ENCODE data around the gene SLC6A5.

SLC6A5 gene

DNA sequence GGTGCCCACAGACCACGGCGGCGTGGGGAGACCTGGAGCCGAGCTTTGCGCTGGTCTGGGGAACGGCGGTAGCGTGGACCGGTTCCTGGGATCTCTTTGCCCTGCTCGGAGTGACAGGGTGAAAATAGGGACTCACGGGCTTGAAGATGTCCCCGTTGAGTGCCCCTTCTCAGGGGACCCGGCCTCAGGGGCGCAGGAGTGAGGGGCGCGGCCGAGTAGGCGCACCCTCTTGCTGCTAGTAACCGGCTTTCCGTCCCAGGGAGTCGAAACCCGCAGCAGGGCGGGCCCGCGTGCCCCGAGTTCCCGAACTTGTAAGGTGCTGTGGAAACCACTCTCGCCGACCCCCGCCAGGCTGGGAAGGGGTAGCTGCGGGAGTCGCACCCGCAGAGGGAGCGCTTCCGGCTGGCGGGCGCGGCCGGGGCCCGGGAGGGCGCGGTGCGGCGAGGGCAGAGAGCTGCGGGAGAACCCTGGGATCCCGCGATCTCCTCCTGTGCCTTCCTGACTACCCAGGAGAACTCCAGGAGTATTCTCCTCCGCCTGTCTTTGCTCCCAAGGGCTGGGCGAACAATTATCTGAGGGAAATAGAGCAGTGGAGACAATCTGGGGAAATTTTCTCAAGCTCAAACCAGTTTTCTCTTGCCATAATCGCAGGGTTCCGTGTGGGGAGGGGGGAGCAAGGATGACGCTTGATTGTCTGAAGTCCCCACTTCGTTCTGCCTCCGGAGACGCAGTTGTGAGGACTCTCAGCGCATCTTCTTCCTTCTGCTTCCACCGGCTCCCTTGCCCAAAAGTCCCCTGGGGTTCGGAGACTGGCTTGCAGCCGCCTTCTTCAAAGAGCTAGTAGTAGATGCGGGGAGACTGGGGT, 70.6 kb downstream of the SLC6A5 start:
- ATAC-seq = no peak
- no peak for DNase-seq

DNA sequence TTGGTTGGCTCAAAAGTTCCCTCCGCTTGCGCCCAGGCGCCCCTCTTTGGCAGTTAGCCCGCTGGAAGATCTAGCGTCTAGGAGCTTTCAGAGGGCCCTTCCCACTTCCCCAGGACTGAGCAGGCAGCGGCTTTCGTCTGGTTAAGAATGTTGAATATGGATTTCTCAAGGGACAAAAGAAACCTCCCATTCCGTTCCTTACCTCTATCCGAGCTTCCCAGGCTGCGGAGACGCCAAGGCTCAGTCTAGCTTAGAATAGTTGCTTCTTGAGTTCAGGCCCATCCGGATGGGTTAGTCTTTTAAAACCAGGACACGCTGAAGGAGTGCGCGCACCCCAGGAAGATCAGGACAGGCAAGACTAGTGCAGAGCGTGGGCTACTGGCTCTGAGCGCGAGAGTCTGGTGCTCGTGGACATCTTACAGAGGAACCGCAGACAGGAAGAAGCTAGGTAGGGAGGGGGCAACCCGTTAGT, 71.6 kb downstream of the SLC6A5 start:
- ATAC-seq = no peak
- DNase-seq = no peak

DNA sequence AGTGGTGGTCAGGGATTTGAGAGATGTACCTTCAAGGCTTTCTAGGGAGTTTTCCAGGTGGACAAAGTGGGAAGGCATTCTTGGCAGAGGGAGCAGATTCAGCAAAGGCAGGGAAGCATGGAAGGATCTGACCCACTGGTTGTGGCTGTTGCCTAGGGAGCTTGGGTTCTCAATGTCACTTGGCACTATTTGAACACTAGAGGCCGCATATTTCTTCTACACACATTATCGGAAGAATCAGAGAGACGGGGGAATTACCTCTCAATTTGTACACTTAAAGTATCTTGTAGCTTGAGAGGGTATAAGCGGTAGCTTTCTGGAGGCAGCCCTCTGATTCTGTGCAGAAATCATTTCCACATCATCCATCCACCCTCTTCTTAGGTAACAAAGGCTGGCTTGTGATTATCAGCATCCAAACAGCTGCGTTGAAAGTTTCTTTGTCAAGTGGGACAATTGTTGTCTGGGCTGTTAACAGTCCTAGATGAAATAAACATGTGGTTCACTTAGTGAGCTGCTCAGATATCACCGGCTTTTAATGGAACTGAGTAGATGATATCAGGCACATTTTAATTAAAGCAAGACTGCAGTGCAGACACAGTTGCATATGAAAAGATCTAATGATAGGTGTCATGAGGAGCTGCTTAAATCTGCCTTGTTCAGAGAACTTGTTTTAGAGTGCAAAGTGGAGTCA, 72.6 kb downstream of the SLC6A5 start:
- ATAC-seq (no peak), DNase-seq (no peak)

DNA sequence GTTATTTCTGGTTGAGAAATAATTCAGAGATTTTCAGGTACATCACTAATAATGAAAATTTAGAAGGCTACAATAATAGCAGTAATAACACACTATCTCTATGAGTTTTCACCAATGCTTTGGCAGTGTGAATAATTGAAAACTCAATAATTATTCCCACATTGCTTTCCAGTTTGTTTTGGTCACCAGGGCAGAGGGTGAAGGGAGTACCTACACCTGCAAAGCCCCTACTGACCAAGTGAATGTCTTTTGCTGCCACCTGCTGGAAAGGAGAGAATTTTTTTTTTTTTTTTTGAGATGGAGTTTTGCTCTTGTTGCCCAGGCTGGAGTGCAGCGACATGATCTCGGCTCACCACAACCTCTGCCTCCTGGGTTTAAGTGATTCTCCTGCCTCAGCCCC, 73.2 kb downstream of the SLC6A5 start:
- ATAC-seq (no peak), DNase-seq (no peak)

DNA sequence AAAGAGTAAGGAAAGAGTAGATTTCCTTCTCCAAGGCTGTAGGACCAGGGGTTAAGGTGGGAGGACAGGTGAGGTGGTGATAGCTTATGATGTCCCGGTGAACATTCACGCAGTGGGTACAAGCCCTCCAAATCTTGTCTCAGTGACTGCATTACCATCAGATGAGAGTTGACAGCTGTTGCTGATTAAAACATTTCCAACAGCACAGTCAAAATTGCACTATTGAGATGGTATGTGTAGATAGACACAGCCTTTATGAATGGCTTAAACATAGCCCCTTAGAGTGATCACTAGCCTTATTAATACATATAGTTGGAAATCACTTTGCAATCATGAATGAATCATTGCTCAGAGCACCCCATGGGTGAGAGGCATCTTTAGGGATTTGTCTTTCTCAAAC, 77.2 kb downstream of the SLC6A5 start:
- no peak for ATAC-seq

DNA sequence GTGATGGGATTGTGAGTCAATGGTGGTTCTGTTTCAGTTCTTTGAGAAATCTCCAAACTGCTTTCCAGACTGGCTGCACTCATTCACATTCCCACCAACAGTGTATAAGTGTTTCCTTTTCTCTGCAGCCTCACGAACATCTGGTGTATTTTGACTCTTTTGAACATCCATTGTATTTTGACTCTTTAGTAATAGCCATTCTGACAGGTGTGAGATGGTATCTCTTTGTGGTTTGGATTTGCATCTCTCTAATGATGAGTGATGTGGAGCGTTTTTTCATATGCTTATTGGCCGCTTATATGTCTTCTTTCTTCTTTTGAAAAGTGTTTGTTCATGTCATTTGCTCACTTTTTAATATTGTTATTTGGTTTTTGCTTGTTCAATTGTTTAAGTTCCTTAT, 89.4 kb downstream of the SLC6A5 start:
- DNase-seq (no peak), ATAC-seq (no peak)

More for the DNA sequence above, 77.2 kb downstream of the SLC6A5 start:
- DNase-seq = no peak

DNA sequence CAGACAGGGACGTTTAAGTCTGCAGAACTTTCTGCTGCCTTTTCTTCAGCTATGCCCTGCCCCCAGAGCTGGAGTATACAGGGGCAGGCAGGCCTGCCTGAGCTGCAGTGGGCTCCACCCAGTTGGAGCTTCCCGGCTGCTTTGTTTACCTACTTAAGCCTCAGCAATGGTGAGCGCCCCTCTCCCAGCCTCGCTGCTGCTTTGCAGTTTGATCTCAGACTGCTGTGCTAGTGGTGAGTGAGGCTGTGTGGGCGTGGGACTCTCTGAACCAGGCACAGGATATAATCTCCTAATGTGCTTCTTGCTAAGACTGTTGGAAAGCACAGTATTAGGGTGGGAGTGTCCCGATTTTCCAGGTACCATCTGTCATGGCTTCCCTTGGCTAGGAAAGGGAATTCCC, 108.5 kb downstream of the SLC6A5 start:
- DNase-seq (no peak), ATAC-seq (no peak)
